Measurements from ENCODE around the gene HHAT.

HHAT gene

GRCh38 chr1:210695026-210695425 is 366.3 kb downstream of the HHAT start:
- no peak for DNase-seq

GRCh38 chr1:210696709-210697108 is 368.0 kb downstream of the HHAT start:
- DNase-seq: peak; percentile 18

- no peak for DNase-seq
Observed at GRCh38 chr1:210697185-210697584, 368.5 kb downstream of the HHAT start.

GRCh38 chr1:210698661-210699060 is 370.0 kb downstream of the HHAT start:
- DNase-seq: no peak

- DNase-seq: no peak
Observed at GRCh38 chr1:210700083-210700482, 371.4 kb downstream of the HHAT start.

GRCh38 chr1:210700511-210700910 is 371.8 kb downstream of the HHAT start:
- DNase-seq: no peak

GRCh38 chr1:210702506-210702905 is 373.8 kb downstream of the HHAT start:
- DNase-seq: no peak

GRCh38 chr1:210703593-210703992 is 374.9 kb downstream of the HHAT start:
- DNase-seq: no peak

GRCh38 chr1:210705086-210705485 is 376.4 kb downstream of the HHAT start:
- DNase-seq: no peak

- no peak for DNase-seq
Observed at GRCh38 chr1:210706246-210706645, 377.5 kb downstream of the HHAT start.

GRCh38 chr1:210707300-210708240 is 378.9 kb downstream of the HHAT start:
- DNase-seq: no peak

- no peak for DNase-seq
Observed at GRCh38 chr1:210709701-210710100, 381.0 kb downstream of the HHAT start.

- DNase-seq: no peak
Observed at GRCh38 chr1:210711825-210712612, 383.3 kb downstream of the HHAT start.

- DNase-seq: peak; percentile 14
Observed at GRCh38 chr1:210715072-210715471, 386.4 kb downstream of the HHAT start.

- DNase-seq: no peak
Observed at GRCh38 chr1:210722410-210723081, 393.8 kb downstream of the HHAT start.

- no peak for DNase-seq
Observed at GRCh38 chr1:210723646-210724045, 394.9 kb downstream of the HHAT start.

GRCh38 chr1:210724768-210725167 is 396.1 kb downstream of the HHAT start:
- DNase-seq: no peak

All from OCI-M1 (cell line).